PC-3 (cell line): ENCODE measurements around the gene TPST1.

Experiments used
- CTCF ChIP-seq: fragments of 300-600 bp; sonication (generic); conservative IDR thresholded peaks from 2 replicates; pipeline ENCODE4 v1.5.1; 2017; ENCODE audit warnings: antibody characterized with exemption, low read depth, mild to moderate bottlenecking, low read length
- EZH2phosphoT487 ChIP-seq: fragments of 300-600 bp; sonication (generic); IDR thresholded peaks from 2 replicates; pipeline ENCODE4 v1.6.1; 2018; ENCODE audit warnings: mild to moderate bottlenecking, antibody characterized with exemption, low read length, borderline replicate concordance

DNA sequence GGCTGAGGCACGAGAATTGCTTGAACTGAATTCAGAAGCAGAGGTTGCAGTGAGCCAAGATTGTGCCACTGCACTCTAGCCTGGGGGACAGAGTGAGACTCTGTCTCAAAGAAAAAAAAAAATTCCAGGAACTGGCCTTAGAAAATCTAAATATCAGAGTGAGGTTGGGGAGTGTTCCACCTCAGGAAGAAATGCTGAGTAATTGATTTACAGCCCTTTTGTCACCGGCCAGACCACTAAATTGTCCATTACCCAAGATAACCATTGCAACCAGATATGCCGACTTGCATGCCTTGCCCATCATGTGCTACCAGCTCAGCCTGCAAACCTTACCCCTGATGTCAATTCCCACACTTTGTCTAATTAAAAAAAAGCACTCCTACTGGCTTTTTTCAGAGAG lies 48.1 kb upstream of the TPST1 start:
- TF ChIP-seq CTCF (no peak), EZH2phosphoT487 (no peak)
